GM12878 (cell line): Measurements from ENCODE around the gene C10orf105. TPM values are rescaled to one million over a fixed set of nuclear protein-coding genes. Genes with fewer than 3 reads are reported as not detected.
A peak's percentile ranks its signal among the peaks of the same experiment; 100 is the strongest.

Experiments used
- ATAC-seq: fragments of 200-7000 bp; cut with Tn5 transposase; 3 replicates; pipeline ENCODE4 v1.9.1; 2020; ENCODE audit warnings: mild to moderate bottlenecking, moderate library complexity
- BruUV-seq: library from RNA; stranded (reverse); fragments of 400-500 nt; replicated peaks from 2 replicates; lab custom pipeline; 2021; lab: Mats Ljungman, UMichigan
- CTCF ChIA-PET: fragments of 300-600 bp; sonication (Branson Sonifier 250); formaldehyde crosslinking; extraction: SDS; loops from one replicate; lab custom pipeline; 2021; ENCODE audit warnings: inconsistent platforms; lab: Yijun Ruan, JAX
- POLR2A ChIA-PET: fragments of 350-600 bp; formaldehyde crosslinking; extraction: SDS; loops from one replicate; lab custom pipeline; 2021; ENCODE audit warnings: inconsistent platforms; lab: Charles Lee
- RAD21 ChIA-PET: fragments of 300-600 bp; sonication (Branson Sonifier 250); formaldehyde crosslinking; loops from one replicate; lab custom pipeline; 2023; ENCODE audit warnings: antibody characterized with exemption; ENCODE audit not compliant: unreplicated experiment; lab: Charles Lee
- SMC1A ChIA-PET: fragments of 300-600 bp; sonication (Branson Sonifier 250); formaldehyde crosslinking; loops from one replicate; lab custom pipeline; 2023; ENCODE audit not compliant: unreplicated experiment, uncharacterized antibody; lab: Charles Lee
- DNase-seq: peaks from one replicate; pipeline ENCODE4 v3.0.0-alpha.2; 2011; ENCODE audit warnings: low read depth, low spot score
- FAIRE-seq: peaks from 3 replicates; lab custom pipeline; 2011; peaks lifted over from hg19 to GRCh38; lab: Jason Lieb, UNC
- H2AFZ ChIP-seq: 2 replicates; pipeline ENCODE4 v1.6.0; 2011; ENCODE audit warnings: low read depth, low read length, control low read depth; ENCODE audit not compliant: control insufficient read depth
- H3K27ac ChIP-seq: 2 replicates; pipeline ENCODE4 v1.5.1; 2011; ENCODE audit warnings: control low read depth; ENCODE audit not compliant: control insufficient read depth, insufficient read depth
- H3K27me3 ChIP-seq, 2 experiments: replicated peaks in 1 of 2; 2 replicates each; pipeline versions ENCODE4 v1.6.0 to v1.6.1; 2011; ENCODE audit warnings: low read length in 1 of 2; ENCODE audit not compliant: control insufficient read depth in 2 of 2, insufficient read depth in 2 of 2
- H3K36me3 ChIP-seq, 2 experiments: 2 replicates each; pipeline ENCODE4 v1.5.1; 2011; ENCODE audit warnings: low read length in 1 of 2; ENCODE audit not compliant: control insufficient read depth in 2 of 2, insufficient read depth in 2 of 2
- H3K4me1 ChIP-seq: 2 replicates; pipeline ENCODE4 v1.6.1; 2011; ENCODE audit warnings: mild to moderate bottlenecking, low read length, moderate library complexity, mixed read lengths; ENCODE audit not compliant: control insufficient read depth, insufficient read depth
- H3K4me2 ChIP-seq: 2 replicates; pipeline ENCODE4 v1.6.0; 2011; ENCODE audit warnings: control low read depth; ENCODE audit not compliant: control insufficient read depth, insufficient read depth
- H3K4me3 ChIP-seq: fragments of 200-600 bp; sonication (generic); 2 replicates; pipeline ENCODE4 v1.5.1; 2016
- H3K79me2 ChIP-seq: 2 replicates; pipeline ENCODE4 v1.6.0; 2011; ENCODE audit warnings: low read length; ENCODE audit not compliant: control insufficient read depth, insufficient read depth
- H3K9ac ChIP-seq: 2 replicates; pipeline ENCODE4 v1.8.0; 2011; ENCODE audit warnings: low read length, control low read depth, mixed read lengths; ENCODE audit not compliant: control insufficient read depth, insufficient read depth
- H3K9me3 ChIP-seq: replicated peaks from 3 replicates; pipeline ENCODE4 v1.5.1; 2011; ENCODE audit warnings: mild to moderate bottlenecking, low read length; ENCODE audit not compliant: control insufficient read depth, insufficient read depth
- H4K20me1 ChIP-seq: 2 replicates; pipeline ENCODE4 v1.6.0; 2011; ENCODE audit not compliant: control insufficient read depth, insufficient read depth
- ATF3 ChIP-seq: IDR thresholded peaks from 2 replicates; pipeline ENCODE4 v1.6.1; 2011; ENCODE audit warnings: low read depth, mild to moderate bottlenecking, low read length, moderate library complexity, borderline replicate concordance; ENCODE audit errors: extremely low read depth
- BHLHE40 ChIP-seq, 2 experiments: fragments of 450-650 bp in 1 of 2; IDR thresholded peaks; 2 replicates each; pipeline ENCODE4 v1.6.1; 2011 to 2017; ENCODE audit warnings: low read depth in 2 of 2, borderline replicate concordance in 1 of 2, improper control_type of control experiment in 1 of 2, low read length in 1 of 2, mild to moderate bottlenecking in 1 of 2
- IKZF2 ChIP-seq, 2 experiments: fragments of 450-650 bp; IDR thresholded peaks; 2 replicates each; pipeline ENCODE4 v1.6.1; 2017; ENCODE audit warnings: mild to moderate bottlenecking in 2 of 2, moderate library complexity in 2 of 2
- JUNB ChIP-seq: IDR thresholded peaks from 2 replicates; pipeline ENCODE4 v1.6.1; 2016; ENCODE audit warnings: antibody characterized with exemption, mild to moderate bottlenecking
- POLR2AphosphoS2 ChIP-seq: IDR thresholded peaks from 2 replicates; pipeline ENCODE4 v1.6.1; 2011; ENCODE audit warnings: low read depth, mild to moderate bottlenecking, low read length, improper control_type of control experiment, moderate library complexity
- RUNX3 ChIP-seq: IDR thresholded peaks from 2 replicates; pipeline ENCODE4 v1.6.1; 2012; ENCODE audit warnings: low read length, inconsistent platforms
- TCF12 ChIP-seq: IDR thresholded peaks from 2 replicates; pipeline ENCODE4 v1.6.1; 2011; ENCODE audit warnings: low read depth, mild to moderate bottlenecking, low read length
- WGBS: methylation state at CpG from one replicate; pipeline ENCODE4 v1.1.6; 2016; ENCODE audit warnings: low lambda C conversion rate; ENCODE audit not compliant: insufficient replicate concordance, insufficient coverage; ENCODE audit errors: missing lambda C conversion rate; 5-methylcytosine and 5-hydroxymethylcytosine counted together
- in situ Hi-C: fragments of 300-500 bp; cut with MboI; formaldehyde crosslinking; loops from 9 replicates; pipeline ENCODE4 v1.14.3; 2018; ENCODE audit warnings: mixed read lengths
- intact Hi-C: fragments of 100-400 bp; cut with micrococcal nuclease; formaldehyde crosslinking; loops from one replicate; pipeline ENCODE4 v1.14.2; 2022; ENCODE audit not compliant: unreplicated experiment
- polyA plus RNA-seq, 11 experiments: library from polyadenylated mRNA; depleted of rRNA in 4 of 11; unstranded in 6 of 11; stranded (reverse) in 5 of 11; fragments of >200 nt; fragmentation: Nextera tagmentation in 4 of 11; fragmentation: Illumina TruSeq in 1 of 11; extraction: Ambion mirVana in 4 of 11; extraction: Trizol in 1 of 11; gene quantifications; 1 replicate in 1 of 11; 2 replicates in 10 of 11; pipeline versions ENCODE4 v1.2.1 to v1.2.3, GENCODE V29; 2011 to 2016; ENCODE audit warnings: inconsistent platforms in 2 of 11, missing spikeins in 2 of 11, low read depth in 1 of 11
- total RNA-seq, 4 experiments: library from RNA; depleted of rRNA in 3 of 4; stranded (reverse); fragments of >200 nt in 3 of 4; fragmentation: Illumina TruSeq in 1 of 4; extraction: Trizol in 1 of 4; gene quantifications; 2 replicates each; pipeline versions ENCODE4 v1.2.1 to v1.2.3, GENCODE V29; 2013 to 2021

The C10orf105 gene
- total and polyA plus RNA-seq, 10 of the 15 experiments (the other 5 are each of a cell fraction or from before 2014, with no cell fraction given): 0.04 to 0.06 (median 0.05) TPM; not detected in 7

DNA sequence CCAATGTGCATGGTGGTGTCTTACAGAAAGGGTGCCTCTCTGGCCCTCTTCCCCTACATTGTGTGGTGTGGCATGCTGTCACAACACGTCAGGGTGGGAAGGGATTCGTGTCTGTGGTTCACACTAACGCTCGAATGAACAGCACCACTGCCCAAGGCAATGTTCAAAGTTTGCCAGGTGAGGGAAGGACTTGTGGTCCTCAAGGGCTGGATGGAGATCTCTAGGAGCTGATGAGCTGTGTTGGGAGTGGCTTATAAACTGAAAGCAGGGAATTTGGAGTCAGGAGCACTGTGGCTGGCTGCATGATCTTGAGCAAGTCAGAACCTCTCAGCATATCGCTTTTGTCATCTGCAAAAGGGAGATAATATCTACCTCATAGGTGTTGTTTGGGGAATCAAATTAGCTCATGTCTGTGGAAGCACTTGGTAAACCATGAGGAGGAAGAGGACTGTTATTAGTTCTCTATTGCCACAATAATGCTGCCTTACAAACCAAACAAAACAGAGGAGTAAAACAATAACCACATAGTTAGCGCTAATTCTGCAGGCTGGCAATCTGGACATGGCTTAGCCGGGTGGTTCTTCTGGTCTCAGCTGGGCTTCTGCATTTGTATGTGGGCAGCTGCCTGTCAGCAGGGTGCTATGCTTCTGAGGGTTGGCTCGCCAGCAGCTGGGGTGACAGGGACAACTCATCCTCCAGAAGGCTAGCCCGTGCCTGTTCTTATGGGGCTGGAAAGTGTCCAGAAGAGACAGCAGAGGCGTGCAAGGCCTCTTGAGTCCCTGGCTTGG lies 22.9 kb upstream of the C10orf105 start:
- CTCF ChIA-PET: interaction anchor here (1.2 to 2.6 kb wide), 4 partner anchors 10 to 45 kb away, joined by 4 to 6 read pairs (median 6); no protein-coding TSS in a partner anchor

More for the DNA sequence above, 22.9 kb upstream of the C10orf105 start:
- Histone ChIP-seq H2AFZ (no peak overlapping the region), H3K79me2 (no peaks in the 10 kb centered on the region), H3K36me3 (no peaks in the 10 kb centered on the region), H3K4me3 (no peak overlapping the region), H3K27me3 (no peaks in the 10 kb centered on the region), H3K9ac (no peak overlapping the region)
- ChIA-PET RAD21 (interaction anchor here (0.7 to 1.2 kb wide), 3 partner anchors 14 to 24 kb away, joined by 3 to 4 read pairs (median 3); no protein-coding TSS in a partner anchor), POLR2A (no interaction called here)
- intact Hi-C loops: no loop called here
- BruUV-seq: no TSS peak
- in situ Hi-C loops: no loop called here
- 69% methylated on average over 10 of the region's 10 CpGs for WGBS
- no peak for TF ChIP-seq POLR2AphosphoS2
- peak in 1 of 2 experiments; percentile 16; a peak in 1 of 4 replicates for TF ChIP-seq BHLHE40 (IDR thresholded peaks at IDR 0.05; ENCODE audit: borderline replicate concordance in 1 of 2, low read depth in 2 of 2, low read length in 1 of 2)
- no peak for TF ChIP-seq ATF3
- no peak for TF ChIP-seq TCF12
- TF ChIP-seq JUNB: no peak
- TF ChIP-seq IKZF2 (IDR thresholded peaks at IDR 0.05): peak in 1 of 2 experiments; percentile 12; a peak in 1 of 4 replicates
- TF ChIP-seq RUNX3: 0 out of 2 replicates have a peak, but pooled peaks have one; percentile 3
- TF ChIP-seq, all 136 proteins: peak for 3
- H3K4me1 ChIP-seq: peaks cover 19% of the 10 kb centered on the region
- DNase-seq (no peak), ATAC-seq (peak; percentile 44), FAIRE-seq (no peak)
- H3K4me2 ChIP-seq: no peak overlapping the region
- no peaks in the 10 kb centered on the region; the same call in 2 of the 3 replicates for H3K9me3 ChIP-seq
- no peaks in the 10 kb centered on the region for H4K20me1 ChIP-seq
- SMC1A ChIA-PET: interaction anchor here (0.7 to 3.7 kb wide), 3 partner anchors 9 to 26 kb away, joined by 3 to 13 read pairs (median 3); no protein-coding TSS in a partner anchor
- no peak overlapping the region for H3K27ac ChIP-seq
